Psoas muscle (tissue), 8 donors: ENCODE data around the gene FER. TPM values are rescaled to one million over a fixed set of nuclear protein-coding genes. Genes with fewer than 3 reads are reported as not detected.

ENCODE experiments used
- ATAC-seq, 4 donors: fragments of 200-7000 bp; cut with Tn5 transposase; one replicate each; pipeline ENCODE4 v1.9.1; 2020; ENCODE audit warnings: moderate library complexity in 3 of 4, mild to moderate bottlenecking in 2 of 4
- DNase-seq, 2 donors: peaks; one replicate each; pipeline ENCODE4 v3.0.0-alpha.2; 2020
- H3K27ac ChIP-seq: fragments of 200-600 bp; one replicate; pipeline ENCODE4 v1.8.0; 2022
- H3K27me3 ChIP-seq, 3 donors: fragments of 200-600 bp in 1 of 3; one replicate each; pipeline versions ENCODE4 v1.6.1 to v1.8.0; 2013 to 2022; ENCODE audit warnings: low read length in 2 of 3, mild to moderate bottlenecking in 2 of 3, moderate library complexity in 1 of 3; ENCODE audit not compliant: insufficient read depth in 3 of 3
- H3K36me3 ChIP-seq, 2 donors: fragments of 200-600 bp in 1 of 2; one replicate each; pipeline versions ENCODE4 v1.6.1 to v1.8.0; 2013 to 2022; ENCODE audit warnings: low read depth in 1 of 2, mild to moderate bottlenecking in 1 of 2, moderate library complexity in 1 of 2; ENCODE audit not compliant: insufficient read depth in 1 of 2
- H3K4me1 ChIP-seq: fragments of 200-600 bp; one replicate; pipeline ENCODE4 v1.8.0; 2022
- H3K4me3 ChIP-seq: fragments of 200-600 bp; one replicate; pipeline ENCODE4 v1.8.0; 2022; ENCODE audit warnings: mild to moderate bottlenecking
- H3K9me3 ChIP-seq: fragments of 200-600 bp; one replicate; pipeline ENCODE4 v1.8.0; 2022
- WGBS, 3 donors: extraction: QIAGEN DNeasy Blood & Tissue Kit; methylation state at CpG; one replicate each; pipeline versions ENCODE4 v1.1.6 to v1.1.7; 2013; 5-methylcytosine and 5-hydroxymethylcytosine counted together
- intact Hi-C, 2 donors: fragments of 100-400 bp; cut with DNase I; formaldehyde crosslinking; loops; one replicate each; pipeline versions ENCODE4 v1.11.0 to v1.14.2; 2022
- polyA plus RNA-seq, 3 donors: library from polyadenylated mRNA; stranded (reverse); fragments of 200-250 nt; gene quantifications; one replicate each; pipeline ENCODE4 v1.2.3, GENCODE V29; 2013
- total RNA-seq, 4 donors: library from RNA; stranded (reverse); fragmentation: NEBNext Ultra II Directional in 2 of 4; extraction: Animal tissue kit (Norgen Biotek cat#: 25700) in 2 of 4; gene quantifications; one replicate each; pipeline versions ENCODE4 v1.2.1 to v1.2.4, GENCODE V29; 2021 to 2023
- TF ChIP-seq, protein P1 (sequence below): fragments of 200-600 bp; IDR thresholded peaks from one replicate; pipeline ENCODE4 v1.8.0; 2022; ENCODE audit warnings: antibody characterized with exemption
- donor health status: healthy with polysubstance abuse.
- donor health status: DM: no; HTN: no; CAD: no; lungs with moderate emphysema.
- donor health status: Bipolar disorder and iron deficiency.
- donor health status: healthy.
- donor health status: DM: yes; HTN: yes; CAD: no.
- donor health status: DM: no; HTN: no; CAD: no.
- donor health status: DM: no; HTN: no; CAD: no.
- donor health status: DM: yes; HTN: yes; CAD: no.

The FER gene
- total and polyA plus RNA-seq, 7 donors: 0.66 to 7.6 (median 4.6) TPM

DNA sequence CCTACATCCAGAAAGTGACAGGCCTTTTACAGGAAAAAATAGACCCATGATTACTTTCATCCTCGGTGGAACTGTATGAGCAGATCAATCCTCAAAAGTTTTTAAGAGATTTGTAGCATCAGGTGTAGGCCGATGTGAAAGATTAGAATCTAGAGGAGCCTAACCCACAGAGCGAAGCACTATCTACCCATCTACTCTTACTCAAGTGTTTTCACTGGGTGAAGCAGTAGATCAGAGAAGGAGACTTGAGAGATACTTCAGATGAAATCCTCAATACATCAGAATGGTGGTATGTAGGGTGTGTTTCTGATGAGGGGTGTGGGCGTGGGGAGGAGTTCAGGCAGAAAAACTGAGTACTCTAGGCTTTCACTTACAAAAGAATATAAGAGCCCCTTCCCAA lies 192.8 kb downstream of the FER start:
- Histone ChIP-seq H3K4me1 (no peaks in the 10 kb centered on the region), H3K27ac (no peak overlapping the region), H3K36me3 (no peaks in the 10 kb centered on the region), H3K4me3 (no peak overlapping the region), H3K9me3 (no peaks in the 10 kb centered on the region), H3K27me3 (no peaks in the 10 kb centered on the region)
- 89 to 97% (median 92%) methylated on average over 4 of the region's 4 CpGs for WGBS, 3 donors
- no peak for DNase-seq
- intact Hi-C loops: no loop called here
- no peak for ATAC-seq
- TF ChIP-seq, protein P1, sequence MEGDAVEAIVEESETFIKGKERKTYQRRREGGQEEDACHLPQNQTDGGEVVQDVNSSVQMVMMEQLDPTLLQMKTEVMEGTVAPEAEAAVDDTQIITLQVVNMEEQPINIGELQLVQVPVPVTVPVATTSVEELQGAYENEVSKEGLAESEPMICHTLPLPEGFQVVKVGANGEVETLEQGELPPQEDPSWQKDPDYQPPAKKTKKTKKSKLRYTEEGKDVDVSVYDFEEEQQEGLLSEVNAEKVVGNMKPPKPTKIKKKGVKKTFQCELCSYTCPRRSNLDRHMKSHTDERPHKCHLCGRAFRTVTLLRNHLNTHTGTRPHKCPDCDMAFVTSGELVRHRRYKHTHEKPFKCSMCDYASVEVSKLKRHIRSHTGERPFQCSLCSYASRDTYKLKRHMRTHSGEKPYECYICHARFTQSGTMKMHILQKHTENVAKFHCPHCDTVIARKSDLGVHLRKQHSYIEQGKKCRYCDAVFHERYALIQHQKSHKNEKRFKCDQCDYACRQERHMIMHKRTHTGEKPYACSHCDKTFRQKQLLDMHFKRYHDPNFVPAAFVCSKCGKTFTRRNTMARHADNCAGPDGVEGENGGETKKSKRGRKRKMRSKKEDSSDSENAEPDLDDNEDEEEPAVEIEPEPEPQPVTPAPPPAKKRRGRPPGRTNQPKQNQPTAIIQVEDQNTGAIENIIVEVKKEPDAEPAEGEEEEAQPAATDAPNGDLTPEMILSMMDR: no peak

GRCh38 chr5:108941746-108942145 lies 194.0 kb downstream of the FER start:
- 89 to 93% (median 92%) methylated on average over 2 of the region's 2 CpGs for WGBS, 3 donors
- H3K4me3 ChIP-seq: no peak overlapping the region
- ATAC-seq: no peak
- DNase-seq: no peak
- H3K4me1 ChIP-seq: no peaks in the 10 kb centered on the region
- intact Hi-C loops: no loop called here
- H3K27me3 ChIP-seq: no peaks in the 10 kb centered on the region
- TF ChIP-seq, protein P1: no peak
- no peak overlapping the region for H3K27ac ChIP-seq
- H3K36me3 ChIP-seq: no peaks in the 10 kb centered on the region
- H3K9me3 ChIP-seq: no peaks in the 10 kb centered on the region

GRCh38 chr5:108942701-108943100 lies 195.0 kb downstream of the FER start:
- Histone ChIP-seq H3K27me3 (no peaks in the 10 kb centered on the region), H3K27ac (no peak overlapping the region), H3K9me3 (no peaks in the 10 kb centered on the region), H3K36me3 (no peaks in the 10 kb centered on the region), H3K4me3 (no peak overlapping the region), H3K4me1 (no peaks in the 10 kb centered on the region)
- TF ChIP-seq, protein P1: no peak
- intact Hi-C loops: no loop called here
- 60 to 73% (median 62%) methylated on average over 1 of the region's 1 CpG for WGBS, 3 donors
- no peak for ATAC-seq
- no peak for DNase-seq

DNA sequence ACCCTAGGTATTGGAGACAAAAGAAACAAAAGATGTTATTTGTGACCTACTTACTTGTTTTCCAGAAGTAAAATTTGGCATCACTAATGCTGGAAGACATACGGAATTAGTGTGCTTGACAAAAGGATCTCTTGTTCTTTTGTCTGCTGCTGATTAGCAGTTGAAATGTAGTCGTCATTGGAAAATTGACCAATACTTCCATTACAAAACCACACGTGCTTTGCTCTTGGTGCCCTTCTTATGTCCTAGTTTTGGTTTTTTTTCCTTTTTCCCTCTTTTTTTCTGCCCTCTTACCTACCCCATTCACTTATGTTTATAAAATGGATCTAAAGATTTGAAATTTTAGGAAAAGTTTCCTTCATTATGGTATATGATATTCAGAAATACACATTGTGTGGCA lies 197.4 kb downstream of the FER start:
- DNase-seq (no peak), ATAC-seq (no peak)
- TF ChIP-seq, protein P1: no peak
- intact Hi-C loops: no loop called here
- no peak overlapping the region for H3K4me3 ChIP-seq
- H3K27me3 ChIP-seq: no peaks in the 10 kb centered on the region
- H3K36me3 ChIP-seq: no peaks in the 10 kb centered on the region
- 46 to 62% (median 51%) methylated on average over 3 of the region's 3 CpGs for WGBS, 3 donors
- H3K27ac ChIP-seq: no peak overlapping the region
- no peaks in the 10 kb centered on the region for H3K9me3 ChIP-seq
- H3K4me1 ChIP-seq: no peaks in the 10 kb centered on the region

DNA sequence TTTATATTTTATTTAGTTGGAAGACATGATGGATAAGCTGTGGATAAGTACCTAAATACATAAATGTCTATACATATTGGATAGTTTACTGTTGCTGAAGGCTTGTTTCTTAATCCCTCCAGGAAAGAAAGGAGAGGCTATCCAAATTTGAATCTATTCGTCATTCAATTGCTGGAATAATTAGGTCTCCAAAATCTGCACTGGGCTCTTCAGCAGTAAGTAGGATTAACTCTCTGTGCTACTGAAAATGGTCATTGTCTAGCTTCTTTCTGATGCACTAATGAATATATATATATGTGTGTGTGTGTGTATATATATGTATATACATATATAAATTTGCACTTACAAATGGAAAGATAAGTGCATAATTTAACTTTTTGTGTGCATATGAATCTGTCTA lies 198.3 kb downstream of the FER start:
- Histone ChIP-seq H3K27me3 (no peaks in the 10 kb centered on the region), H3K4me1 (no peaks in the 10 kb centered on the region), H3K36me3 (no peaks in the 10 kb centered on the region), H3K9me3 (no peaks in the 10 kb centered on the region), H3K27ac (no peak overlapping the region), H3K4me3 (no peak overlapping the region)
- intact Hi-C loops: no loop called here
- ATAC-seq (no peak), DNase-seq (no peak)
- WGBS, 3 donors: 77 to 100% (median 81%) methylated on average over 1 of the region's 1 CpG
- TF ChIP-seq, protein P1: no peak
